Cerebellar cortex (tissue), 1 donor: ENCODE data around the gene AHNAK.
"Not testable (repeated sequence)": the region's sequence is repeated elsewhere in the genome, so short reads cannot be mapped to it uniquely, and the experiment has no call there.

ENCODE experiments used
- DNase-seq: peaks from one replicate; pipeline ENCODE4 v3.0.0-alpha.2; 2015; ENCODE audit warnings: low spot score

The AHNAK gene

DNA sequence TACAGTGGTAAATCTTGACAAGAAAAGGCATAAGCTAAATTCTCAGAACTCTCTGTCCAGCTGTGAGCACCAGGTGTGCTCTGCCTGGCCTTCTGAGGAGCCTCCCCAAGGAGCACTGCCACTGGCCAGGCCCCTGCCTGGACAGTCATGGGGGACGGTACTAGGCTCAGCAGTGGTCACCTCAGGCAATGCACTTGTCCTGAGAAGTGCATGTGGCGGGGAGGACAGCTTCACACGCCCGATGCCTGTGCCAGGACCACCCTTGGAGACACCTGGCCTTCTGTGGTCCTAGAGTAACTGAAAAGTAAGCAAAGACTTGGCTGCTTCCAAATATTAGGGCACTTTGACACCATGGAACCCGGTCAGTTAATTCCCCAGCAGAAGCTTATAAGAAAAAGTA lies 156.4 kb downstream of the AHNAK start:
- DNase-seq = no peak

DNA sequence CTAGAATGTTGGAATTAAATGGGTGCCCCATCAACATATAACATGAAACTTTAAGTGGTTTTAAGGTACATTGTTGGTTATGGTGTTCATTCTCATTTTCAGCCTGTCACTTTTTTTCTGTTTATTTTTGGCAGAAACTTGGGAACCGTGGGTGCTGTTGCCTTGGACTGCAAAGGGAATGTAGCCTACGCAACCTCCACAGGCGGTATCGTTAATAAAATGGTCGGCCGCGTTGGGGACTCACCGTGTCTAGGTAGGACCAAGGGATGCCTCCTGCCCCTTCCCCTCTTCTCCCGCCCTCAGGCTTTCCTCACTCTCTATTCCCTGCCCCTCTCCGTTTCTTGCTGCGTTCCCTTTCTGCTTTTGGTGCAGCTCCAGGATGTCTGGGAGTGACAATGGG lies 157.6 kb downstream of the AHNAK start:
- DNase-seq = no peak

DNA sequence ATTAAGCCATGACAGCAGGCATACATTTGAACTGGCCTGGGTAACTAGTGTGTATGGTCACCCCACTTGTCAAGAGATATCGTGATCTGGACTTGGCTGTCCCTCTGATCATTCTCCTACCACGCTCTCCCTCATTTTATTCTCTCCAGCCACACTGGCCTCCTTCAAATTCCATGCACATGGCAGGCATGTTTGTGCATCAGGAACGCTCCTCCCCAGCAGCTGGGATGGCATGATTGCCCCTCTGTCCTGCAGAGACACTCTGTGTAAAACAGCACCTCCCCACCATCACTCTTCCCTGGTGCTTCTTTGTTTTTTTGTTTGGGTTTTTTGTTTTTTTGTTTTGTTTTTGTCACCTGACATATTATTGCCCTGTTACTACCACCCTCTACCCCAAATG lies 159.2 kb downstream of the AHNAK start:
- no peak for DNase-seq

DNA sequence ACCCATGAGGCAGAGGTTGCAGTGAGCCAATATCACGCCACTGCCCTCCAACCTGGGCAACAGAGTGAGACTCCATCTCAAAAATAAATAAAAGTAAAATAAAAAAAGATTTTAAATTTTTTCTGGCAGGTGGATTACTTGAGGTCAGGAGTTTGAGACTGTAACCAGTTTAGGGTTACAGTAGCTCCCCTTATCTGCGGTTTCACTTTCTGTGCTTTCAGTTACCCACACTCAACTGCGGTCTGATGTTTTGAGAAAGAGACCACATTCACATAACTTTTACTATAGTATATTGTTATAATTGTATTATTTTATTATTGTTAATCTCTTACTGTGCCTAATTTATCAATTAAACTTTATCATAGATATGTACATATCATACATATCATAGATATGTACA lies 160.5 kb downstream of the AHNAK start:
- DNase-seq = not testable (repeated sequence)

DNA sequence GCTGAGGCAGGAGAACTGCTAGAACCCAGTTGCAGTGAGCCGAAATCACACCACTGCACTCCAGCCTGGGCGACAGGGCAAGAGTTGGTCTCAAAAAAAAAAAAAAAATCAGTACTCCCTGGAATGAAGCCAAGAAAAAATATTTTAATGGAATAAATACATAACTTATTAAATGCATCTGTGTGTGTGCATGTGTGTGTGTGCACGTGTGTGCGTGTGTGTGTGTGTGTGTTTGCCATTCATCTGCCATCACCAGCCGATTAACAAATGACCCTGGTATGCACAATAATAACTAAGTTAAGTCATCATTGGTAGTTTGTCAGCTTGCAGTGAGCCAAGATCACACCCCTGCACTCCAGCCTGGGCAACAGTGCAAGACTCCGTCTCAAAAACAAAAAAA lies 162.8 kb downstream of the AHNAK start:
- no peak for DNase-seq
